H9 (cell line): ENCODE measurements around the gene FAM221B. TPM values are rescaled to one million over a fixed set of nuclear protein-coding genes. Genes with fewer than 3 reads are reported as not detected.

Source experiments
- DNase-seq: peaks from one replicate; pipeline ENCODE4 v3.0.0-alpha.2; 2017
- H2AFZ ChIP-seq: one replicate; pipeline ENCODE4 v1.6.1; 2013; ENCODE audit warnings: mild to moderate bottlenecking, low read length, control low read depth, moderate library complexity
- H2AK5ac ChIP-seq: 2 replicates; pipeline ENCODE4 v1.6.1; 2013; ENCODE audit warnings: low read length, control low read depth, mixed read lengths; ENCODE audit not compliant: insufficient read length
- H2BK120ac ChIP-seq: one replicate; pipeline ENCODE4 v1.6.1; 2013; ENCODE audit warnings: low read depth, mild to moderate bottlenecking, low read length, control low read depth, inconsistent platforms; ENCODE audit not compliant: poor library complexity, severe bottlenecking
- H2BK12ac ChIP-seq: 2 replicates; pipeline ENCODE4 v1.6.1; 2013; ENCODE audit warnings: low read length, control low read depth, mixed read lengths, low read depth; ENCODE audit not compliant: insufficient read length
- H2BK15ac ChIP-seq: 2 replicates; pipeline ENCODE4 v1.6.1; 2013; ENCODE audit warnings: low read depth, low read length, control low read depth
- H2BK20ac ChIP-seq: one replicate; pipeline ENCODE4 v1.6.1; 2013; ENCODE audit warnings: low read depth, mild to moderate bottlenecking, low read length, control low read depth, inconsistent platforms; ENCODE audit not compliant: poor library complexity, severe bottlenecking
- H2BK5ac ChIP-seq: 2 replicates; pipeline ENCODE4 v1.6.1; 2013; ENCODE audit warnings: low read length, control low read depth, mixed read lengths; ENCODE audit not compliant: insufficient read length
- H3K14ac ChIP-seq: 2 replicates; pipeline ENCODE4 v1.6.1; 2013; ENCODE audit warnings: low read length, control low read depth; ENCODE audit not compliant: insufficient read depth
- H3K18ac ChIP-seq: 2 replicates; pipeline ENCODE4 v1.6.1; 2013; ENCODE audit warnings: low read depth, mild to moderate bottlenecking, mixed read lengths, low read length, control low read depth; ENCODE audit not compliant: insufficient read length
- H3K23ac ChIP-seq: 2 replicates; pipeline ENCODE4 v1.6.1; 2013; ENCODE audit warnings: low read length, control low read depth, mixed read lengths, low read depth; ENCODE audit not compliant: insufficient read length
- H3K23me2 ChIP-seq: 2 replicates; pipeline ENCODE4 v1.6.1; 2013; ENCODE audit warnings: low read depth, mild to moderate bottlenecking, mixed read lengths, low read length, control low read depth; ENCODE audit not compliant: insufficient read length, poor library complexity, severe bottlenecking
- H3K27ac ChIP-seq: 2 replicates; pipeline ENCODE4 v1.5.1; 2013; ENCODE audit warnings: low read length, control low read depth, mixed read lengths, low read depth; ENCODE audit not compliant: insufficient read length
- H3K27me3 ChIP-seq: 2 replicates; pipeline ENCODE4 v1.6.1; 2013; ENCODE audit warnings: low read length, control low read depth, inconsistent platforms; ENCODE audit not compliant: insufficient read depth
- H3K4ac ChIP-seq: 2 replicates; pipeline ENCODE4 v1.6.1; 2013; ENCODE audit warnings: low read depth, mild to moderate bottlenecking, control low read depth, inconsistent platforms, low read length, moderate library complexity
- H3K4me1 ChIP-seq: 2 replicates; pipeline ENCODE4 v1.6.1; 2013; ENCODE audit warnings: low read length, control low read depth, inconsistent platforms; ENCODE audit not compliant: insufficient read depth
- H3K4me2 ChIP-seq: 2 replicates; pipeline ENCODE4 v1.6.1; 2013; ENCODE audit warnings: low read length, control low read depth, mixed read lengths; ENCODE audit not compliant: insufficient read length, insufficient read depth
- H3K56ac ChIP-seq: 2 replicates; pipeline ENCODE4 v1.6.1; 2013; ENCODE audit warnings: low read depth, mild to moderate bottlenecking, mixed read lengths, low read length, control low read depth; ENCODE audit not compliant: insufficient read length
- H3K79me1 ChIP-seq: 2 replicates; pipeline ENCODE4 v1.6.1; 2013; ENCODE audit warnings: low read depth, mild to moderate bottlenecking, moderate library complexity, low read length, control low read depth, inconsistent platforms; ENCODE audit not compliant: insufficient read depth, poor library complexity, severe bottlenecking
- H3K79me2 ChIP-seq: 2 replicates; pipeline ENCODE4 v1.6.1; 2013; ENCODE audit warnings: low read length, control low read depth, inconsistent platforms; ENCODE audit not compliant: insufficient read depth
- H3K9ac ChIP-seq: 2 replicates; pipeline ENCODE4 v1.6.1; 2013; ENCODE audit warnings: low read length, control low read depth, mixed read lengths; ENCODE audit not compliant: insufficient read length; ENCODE audit errors: extremely low read depth
- H3K9me3 ChIP-seq: one replicate; pipeline ENCODE4 v1.6.1; 2013; ENCODE audit warnings: low read depth, low read length, inconsistent platforms; ENCODE audit not compliant: control insufficient read depth
- H3T11ph ChIP-seq: one replicate; pipeline ENCODE4 v1.6.1; 2013; ENCODE audit warnings: mild to moderate bottlenecking, low read length, control low read depth, inconsistent platforms
- H4K20me1 ChIP-seq: one replicate; pipeline ENCODE4 v1.6.1; 2013; ENCODE audit not compliant: control insufficient read depth, insufficient read length, insufficient read depth
- H4K5ac ChIP-seq: 2 replicates; pipeline ENCODE4 v1.6.1; 2013; ENCODE audit warnings: low read depth, mild to moderate bottlenecking, mixed read lengths, low read length, control low read depth; ENCODE audit not compliant: insufficient read length
- H4K8ac ChIP-seq: replicated peaks from 2 replicates; pipeline ENCODE4 v1.6.1; 2013; ENCODE audit warnings: low read length, control low read depth, mixed read lengths, low read depth; ENCODE audit not compliant: insufficient read length
- H4K91ac ChIP-seq: 2 replicates; pipeline ENCODE4 v1.6.1; 2013; ENCODE audit warnings: low read depth, mild to moderate bottlenecking, moderate library complexity, mixed read lengths, low read length, control low read depth; ENCODE audit not compliant: insufficient read length
- H3K27ac Mint-ChIP-seq, 3 experiments: 2 replicates in 2 of 3; 3 replicates in 1 of 3; pipeline ENCODE4 v1.8.0; 2020 to 2021; ENCODE audit warnings: mixed read lengths in 3 of 3, mild to moderate bottlenecking in 1 of 3, moderate library complexity in 1 of 3
- H3K27me3 Mint-ChIP-seq: 2 replicates; pipeline ENCODE4 v1.8.0; 2021; ENCODE audit warnings: low read depth, mild to moderate bottlenecking, moderate library complexity, mixed read lengths
- H3K36me3 Mint-ChIP-seq, 3 experiments: 2 replicates in 2 of 3; 3 replicates in 1 of 3; pipeline ENCODE4 v1.8.0; 2020 to 2021; ENCODE audit warnings: low read depth in 3 of 3, mixed read lengths in 3 of 3; ENCODE audit not compliant: insufficient read depth in 1 of 3
- H3K4me1 Mint-ChIP-seq, 2 experiments: 2 replicates each; pipeline ENCODE4 v1.8.0; 2020; ENCODE audit warnings: mixed read lengths in 2 of 2
- H3K4me3 Mint-ChIP-seq, 2 experiments: 2 replicates in 1 of 2; 3 replicates in 1 of 2; pipeline ENCODE4 v1.8.0; 2020 to 2021; ENCODE audit warnings: mild to moderate bottlenecking in 2 of 2, mixed read lengths in 2 of 2, moderate library complexity in 1 of 2
- H3K9me3 Mint-ChIP-seq, 2 experiments: 2 replicates in 1 of 2; 3 replicates in 1 of 2; pipeline ENCODE4 v1.8.0; 2020; ENCODE audit warnings: mild to moderate bottlenecking in 2 of 2, mixed read lengths in 2 of 2, moderate library complexity in 1 of 2
- WGBS: extraction: QIAGEN DNeasy Blood & Tissue Kit; methylation state at CpG from one replicate; pipeline ENCODE4 v1.1.7; 2013; ENCODE audit warnings: missing lambda C conversion rate, low lambda C conversion rate, mixed read lengths; ENCODE audit not compliant: insufficient read length; ENCODE audit errors: extremely low coverage; 5-methylcytosine and 5-hydroxymethylcytosine counted together
- total RNA-seq: library from RNA; stranded (reverse); gene quantifications from 2 replicates; pipeline ENCODE4 v1.2.1, GENCODE V29; 2021
- TF ChIP-seq, protein P1 (sequence below): fragments of 200-600 bp; sonication (generic); conservative IDR thresholded peaks from 3 replicates; pipeline ENCODE4 v1.8.0; 2021; ENCODE audit warnings: antibody characterized with exemption, mild to moderate bottlenecking

Gene FAM221B
- total RNA-seq, 1 experiment from 2014 or later, result not detected

- no peak overlapping the region for H3K23ac ChIP-seq
- DNase-seq, result no peak
- Mint-ChIP-seq H3K4me1 (peaks cover 14 to 17% of the 10 kb centered on the region in 2 experiments), H3K27me3 (no peaks in the 10 kb centered on the region), H3K9me3 (no peaks in the 10 kb centered on the region), H3K36me3 (no peaks in the 10 kb centered on the region), H3K27ac (no peak overlapping the region), H3K4me3 (no peak overlapping the region)
- no peak overlapping the region for H3K27ac ChIP-seq
- H2BK15ac ChIP-seq, result no peak overlapping the region
- H3K4me2 ChIP-seq, result no peak overlapping the region
- H3K23me2 ChIP-seq, result no peaks in the 10 kb centered on the region
- H4K91ac ChIP-seq, result no peak overlapping the region
- no peak overlapping the region for H3K9ac ChIP-seq
- H2BK5ac ChIP-seq, result no peak overlapping the region
- WGBS, result no CpG with 5 or more reads among the region's 4 CpGs
- H3T11ph ChIP-seq, result no peak overlapping the region
- no peak overlapping the region for H3K18ac ChIP-seq
- H3K79me2 ChIP-seq, result no peaks in the 10 kb centered on the region
- no peaks in the 10 kb centered on the region for H3K27me3 ChIP-seq
- no peak overlapping the region for H4K8ac ChIP-seq
- H4K20me1 ChIP-seq, result no peaks in the 10 kb centered on the region
- H3K4me1 ChIP-seq, result peaks cover 4% of the 10 kb centered on the region; the same call in 1 of the 2 replicates
- no peak overlapping the region for H2AFZ ChIP-seq
- H3K4ac ChIP-seq, result no peak overlapping the region
- H2BK20ac ChIP-seq, result no peak overlapping the region
- H3K79me1 ChIP-seq, result no peaks in the 10 kb centered on the region
- TF ChIP-seq, protein P1, sequence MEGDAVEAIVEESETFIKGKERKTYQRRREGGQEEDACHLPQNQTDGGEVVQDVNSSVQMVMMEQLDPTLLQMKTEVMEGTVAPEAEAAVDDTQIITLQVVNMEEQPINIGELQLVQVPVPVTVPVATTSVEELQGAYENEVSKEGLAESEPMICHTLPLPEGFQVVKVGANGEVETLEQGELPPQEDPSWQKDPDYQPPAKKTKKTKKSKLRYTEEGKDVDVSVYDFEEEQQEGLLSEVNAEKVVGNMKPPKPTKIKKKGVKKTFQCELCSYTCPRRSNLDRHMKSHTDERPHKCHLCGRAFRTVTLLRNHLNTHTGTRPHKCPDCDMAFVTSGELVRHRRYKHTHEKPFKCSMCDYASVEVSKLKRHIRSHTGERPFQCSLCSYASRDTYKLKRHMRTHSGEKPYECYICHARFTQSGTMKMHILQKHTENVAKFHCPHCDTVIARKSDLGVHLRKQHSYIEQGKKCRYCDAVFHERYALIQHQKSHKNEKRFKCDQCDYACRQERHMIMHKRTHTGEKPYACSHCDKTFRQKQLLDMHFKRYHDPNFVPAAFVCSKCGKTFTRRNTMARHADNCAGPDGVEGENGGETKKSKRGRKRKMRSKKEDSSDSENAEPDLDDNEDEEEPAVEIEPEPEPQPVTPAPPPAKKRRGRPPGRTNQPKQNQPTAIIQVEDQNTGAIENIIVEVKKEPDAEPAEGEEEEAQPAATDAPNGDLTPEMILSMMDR, result no peak
- no peak overlapping the region for H3K14ac ChIP-seq
- H4K5ac ChIP-seq, result no peak overlapping the region
- no peak overlapping the region for H3K56ac ChIP-seq
- H2AK5ac ChIP-seq, result no peak overlapping the region
- no peak overlapping the region for H2BK12ac ChIP-seq
- H2BK120ac ChIP-seq, result no peak overlapping the region
- H3K9me3 ChIP-seq, result no peaks in the 10 kb centered on the region
Measured at GRCh38 chr9:35771075-35771433, 57.5 kb downstream of the FAM221B start.
